DMS114 treated with DMSO at 0.1 percent for 48 hours (cell line): ENCODE data around the gene TIMM44.

Source experiments
- DNase-seq: peaks from one replicate; lab custom pipeline; 2025; ENCODE audit not compliant: unreplicated experiment; lab: John Stamatoyannopoulos, UW

Gene TIMM44

GRCh38 chr19:7877249-7877836 is 66.1 kb downstream of the TIMM44 start:
- no peak for DNase-seq
